HK-2 (cell line): ENCODE results near the gene TMEM174.

ENCODE experiments used
- DNase-seq: peaks from one replicate; pipeline ENCODE4 v3.0.0-alpha.2; 2018; ENCODE audit not compliant: unreplicated experiment

Gene TMEM174

DNA sequence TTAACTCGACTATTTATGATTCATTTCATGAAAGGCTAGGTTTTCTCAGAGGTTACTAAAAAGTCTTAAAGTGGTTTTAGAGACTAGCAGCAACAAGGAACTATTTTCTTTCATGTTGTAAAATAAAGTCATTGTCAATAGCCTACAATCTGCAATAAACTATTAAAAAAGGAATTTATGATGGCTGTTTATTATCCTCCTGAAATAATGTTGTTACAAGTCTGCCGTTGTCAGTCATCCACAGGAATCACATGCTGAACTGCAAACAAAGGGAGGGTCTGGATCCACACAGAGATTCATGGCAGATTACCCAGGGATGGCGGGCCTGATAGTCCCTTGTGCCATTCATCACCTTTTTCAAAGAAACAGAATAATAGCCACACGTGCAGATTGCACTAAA is 49.2 kb downstream of the TMEM174 start:
- DNase-seq: no peak
